ENCODE data around the gene PCDHGA5.

The PCDHGA5 gene

DNA sequence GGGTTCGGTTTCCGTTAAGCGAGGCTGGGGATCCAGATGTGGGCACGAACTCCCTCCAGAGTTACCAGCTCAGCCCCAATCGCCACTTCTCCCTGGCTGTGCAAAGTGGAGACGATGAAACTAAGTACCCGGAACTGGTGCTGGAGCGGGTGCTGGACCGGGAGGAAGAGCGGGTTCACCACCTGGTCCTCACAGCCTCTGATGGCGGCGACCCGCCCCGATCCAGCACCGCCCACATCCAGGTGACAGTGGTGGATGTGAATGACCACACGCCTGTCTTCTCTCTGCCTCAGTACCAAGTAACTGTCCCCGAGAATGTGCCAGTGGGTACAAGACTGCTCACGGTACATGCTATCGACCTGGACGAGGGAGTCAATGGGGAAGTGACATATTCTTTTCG is 19.4 kb downstream of the PCDHGA5 start:
- peak overlapping the region; percentile 71 for H3K4me3 ChIP-seq (ENCODE audit: low read length)
- no peak for DNase-seq (ENCODE audit: low read depth)
- TF ChIP-seq, protein P1, sequence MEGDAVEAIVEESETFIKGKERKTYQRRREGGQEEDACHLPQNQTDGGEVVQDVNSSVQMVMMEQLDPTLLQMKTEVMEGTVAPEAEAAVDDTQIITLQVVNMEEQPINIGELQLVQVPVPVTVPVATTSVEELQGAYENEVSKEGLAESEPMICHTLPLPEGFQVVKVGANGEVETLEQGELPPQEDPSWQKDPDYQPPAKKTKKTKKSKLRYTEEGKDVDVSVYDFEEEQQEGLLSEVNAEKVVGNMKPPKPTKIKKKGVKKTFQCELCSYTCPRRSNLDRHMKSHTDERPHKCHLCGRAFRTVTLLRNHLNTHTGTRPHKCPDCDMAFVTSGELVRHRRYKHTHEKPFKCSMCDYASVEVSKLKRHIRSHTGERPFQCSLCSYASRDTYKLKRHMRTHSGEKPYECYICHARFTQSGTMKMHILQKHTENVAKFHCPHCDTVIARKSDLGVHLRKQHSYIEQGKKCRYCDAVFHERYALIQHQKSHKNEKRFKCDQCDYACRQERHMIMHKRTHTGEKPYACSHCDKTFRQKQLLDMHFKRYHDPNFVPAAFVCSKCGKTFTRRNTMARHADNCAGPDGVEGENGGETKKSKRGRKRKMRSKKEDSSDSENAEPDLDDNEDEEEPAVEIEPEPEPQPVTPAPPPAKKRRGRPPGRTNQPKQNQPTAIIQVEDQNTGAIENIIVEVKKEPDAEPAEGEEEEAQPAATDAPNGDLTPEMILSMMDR (conservative IDR thresholded peaks at IDR 0.05; ENCODE audit: low read length), result no peak

DNA sequence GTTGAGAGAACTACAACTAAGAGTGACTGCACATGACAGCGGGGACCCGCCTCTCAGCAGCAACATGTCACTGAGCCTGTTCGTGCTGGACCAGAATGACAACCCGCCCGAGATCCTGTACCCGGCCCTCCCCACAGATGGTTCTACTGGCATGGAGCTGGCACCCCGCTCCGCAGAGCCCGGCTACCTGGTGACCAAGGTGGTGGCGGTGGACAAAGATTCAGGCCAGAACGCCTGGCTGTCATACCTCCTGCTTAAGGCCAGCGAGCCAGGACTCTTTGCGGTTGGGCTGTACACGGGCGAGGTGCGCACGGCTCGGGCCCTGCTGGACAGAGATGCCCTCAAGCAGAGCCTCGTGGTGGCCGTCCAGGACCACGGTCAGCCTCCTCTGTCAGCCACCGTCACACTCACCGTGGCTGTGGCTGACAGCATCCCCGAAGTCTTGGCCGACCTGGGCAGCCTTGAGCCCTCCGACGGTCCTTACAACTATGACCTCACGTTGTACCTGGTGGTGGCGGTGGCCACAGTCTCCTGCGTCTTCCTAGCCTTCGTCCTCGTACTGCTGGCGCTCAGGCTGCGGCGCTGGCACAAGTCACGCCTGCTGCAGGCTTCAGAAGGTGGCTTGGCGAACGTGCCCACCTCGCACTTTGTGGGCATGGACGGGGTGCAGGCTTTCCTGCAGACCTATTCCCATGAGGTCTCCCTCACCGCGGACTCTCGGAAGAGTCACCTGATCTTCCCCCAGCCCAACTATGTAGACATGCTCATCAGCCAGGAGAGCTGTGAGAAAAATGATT is 20.7 kb downstream of the PCDHGA5 start:
- H3K4me3 ChIP-seq (ENCODE audit: low read length), result no peak overlapping the region
- TF ChIP-seq, protein P1 (conservative IDR thresholded peaks at IDR 0.05; ENCODE audit: low read length), result no peak
- no peak for DNase-seq (ENCODE audit: low read depth)

DNA sequence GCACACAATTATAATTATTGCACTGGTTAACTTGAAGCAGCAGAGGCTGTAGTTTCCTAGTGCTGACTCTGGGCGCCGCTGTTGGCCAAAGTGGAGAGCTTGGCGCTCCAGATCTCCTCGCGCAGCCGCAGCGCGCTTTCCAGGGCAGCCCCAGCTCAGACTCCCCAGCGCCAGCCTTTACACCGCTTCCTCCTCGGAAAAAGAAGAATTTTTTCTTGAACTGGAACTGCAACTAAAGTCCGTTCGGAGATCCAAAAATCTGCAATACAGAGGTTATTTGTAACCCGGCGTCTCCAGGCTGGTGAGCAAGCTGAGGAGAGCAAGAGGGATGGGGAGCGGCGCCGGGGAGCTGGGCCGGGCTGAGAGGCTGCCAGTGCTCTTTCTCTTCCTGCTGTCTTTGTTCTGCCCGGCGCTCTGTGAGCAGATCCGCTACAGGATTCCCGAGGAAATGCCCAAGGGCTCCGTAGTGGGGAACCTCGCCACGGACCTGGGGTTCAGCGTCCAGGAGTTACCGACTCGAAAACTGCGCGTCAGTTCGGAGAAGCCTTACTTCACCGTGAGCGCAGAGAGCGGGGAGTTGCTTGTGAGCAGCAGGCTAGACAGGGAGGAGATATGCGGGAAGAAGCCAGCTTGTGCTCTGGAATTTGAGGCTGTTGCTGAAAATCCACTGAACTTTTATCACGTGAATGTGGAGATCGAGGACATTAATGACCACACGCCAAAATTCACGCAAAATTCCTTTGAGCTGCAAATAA is 23.8 kb downstream of the PCDHGA5 start, which contains the start of gene PCDHGB4:
PCDHGB4 (plus strand) TSS at position 142 of the 755 bp plus-strand sequence; CDS start at position 329, 187 bp downstream.
- TF ChIP-seq, protein P1 (conservative IDR thresholded peaks at IDR 0.05; ENCODE audit: low read length), result peak; percentile 64
- H3K4me3 ChIP-seq (ENCODE audit: low read length), result peak within 1 kb of the TSS; percentile 54
- DNase-seq (ENCODE audit: low read depth), result peak; percentile 54

DNA sequence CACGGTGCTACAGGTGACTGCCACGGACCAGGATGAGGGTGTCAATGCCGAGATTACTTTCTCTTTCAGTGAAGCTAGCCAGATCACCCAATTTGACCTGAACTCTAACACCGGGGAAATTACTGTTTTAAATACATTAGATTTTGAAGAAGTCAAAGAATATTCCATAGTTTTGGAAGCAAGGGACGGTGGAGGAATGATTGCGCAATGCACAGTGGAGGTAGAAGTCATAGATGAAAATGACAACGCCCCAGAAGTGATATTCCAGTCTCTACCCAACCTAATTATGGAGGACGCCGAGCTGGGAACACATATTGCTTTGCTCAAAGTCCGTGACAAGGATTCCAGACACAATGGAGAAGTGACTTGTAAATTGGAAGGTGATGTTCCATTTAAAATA is 24.7 kb downstream of the PCDHGA5 start:
- TF ChIP-seq, protein P1 (conservative IDR thresholded peaks at IDR 0.05; ENCODE audit: low read length), result no peak

DNA sequence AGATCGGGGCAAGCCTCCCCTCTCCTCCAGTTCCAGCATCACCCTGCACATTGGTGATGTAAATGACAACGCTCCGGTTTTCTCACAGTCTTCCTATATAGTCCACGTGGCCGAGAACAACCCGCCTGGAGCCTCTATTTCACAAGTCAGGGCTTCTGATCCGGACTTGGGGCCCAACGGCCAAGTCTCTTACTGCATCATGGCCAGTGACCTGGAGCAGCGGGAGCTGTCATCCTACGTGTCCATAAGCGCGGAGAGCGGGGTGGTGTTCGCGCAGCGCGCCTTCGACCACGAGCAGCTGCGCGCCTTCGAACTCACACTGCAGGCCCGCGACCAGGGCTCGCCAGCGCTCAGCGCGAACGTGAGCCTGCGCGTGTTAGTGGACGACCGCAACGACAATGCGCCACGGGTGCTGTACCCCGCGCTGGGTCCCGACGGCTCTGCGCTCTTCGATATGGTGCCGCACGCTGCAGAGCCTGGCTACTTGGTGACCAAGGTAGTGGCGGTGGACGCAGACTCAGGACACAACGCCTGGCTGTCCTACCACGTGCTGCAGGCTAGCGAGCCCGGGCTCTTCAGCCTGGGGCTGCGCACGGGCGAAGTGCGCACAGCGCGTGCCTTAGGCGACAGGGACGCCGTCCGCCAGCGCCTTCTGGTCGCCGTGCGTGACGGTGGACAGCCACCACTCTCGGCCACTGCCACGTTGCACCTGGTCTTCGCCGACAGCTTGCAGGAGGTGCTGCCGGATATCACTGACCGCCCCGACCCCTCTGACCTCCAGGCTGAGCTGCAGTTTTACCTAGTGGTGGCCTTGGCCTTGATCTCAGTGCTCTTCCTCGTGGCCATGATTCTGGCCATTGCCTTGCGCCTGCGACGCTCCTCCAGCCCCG is 25.4 kb downstream of the PCDHGA5 start:
- H3K4me3 ChIP-seq (ENCODE audit: low read length), result no peak overlapping the region
- TF ChIP-seq, protein P1 (conservative IDR thresholded peaks at IDR 0.05; ENCODE audit: low read length), result no peak

More for the DNA sequence above, 24.7 kb downstream of the PCDHGA5 start:
- DNase-seq (ENCODE audit: low read depth), result no peak
- no peak overlapping the region; the same call in 1 of the 2 replicates for H3K4me3 ChIP-seq (ENCODE audit: low read length)

DNA sequence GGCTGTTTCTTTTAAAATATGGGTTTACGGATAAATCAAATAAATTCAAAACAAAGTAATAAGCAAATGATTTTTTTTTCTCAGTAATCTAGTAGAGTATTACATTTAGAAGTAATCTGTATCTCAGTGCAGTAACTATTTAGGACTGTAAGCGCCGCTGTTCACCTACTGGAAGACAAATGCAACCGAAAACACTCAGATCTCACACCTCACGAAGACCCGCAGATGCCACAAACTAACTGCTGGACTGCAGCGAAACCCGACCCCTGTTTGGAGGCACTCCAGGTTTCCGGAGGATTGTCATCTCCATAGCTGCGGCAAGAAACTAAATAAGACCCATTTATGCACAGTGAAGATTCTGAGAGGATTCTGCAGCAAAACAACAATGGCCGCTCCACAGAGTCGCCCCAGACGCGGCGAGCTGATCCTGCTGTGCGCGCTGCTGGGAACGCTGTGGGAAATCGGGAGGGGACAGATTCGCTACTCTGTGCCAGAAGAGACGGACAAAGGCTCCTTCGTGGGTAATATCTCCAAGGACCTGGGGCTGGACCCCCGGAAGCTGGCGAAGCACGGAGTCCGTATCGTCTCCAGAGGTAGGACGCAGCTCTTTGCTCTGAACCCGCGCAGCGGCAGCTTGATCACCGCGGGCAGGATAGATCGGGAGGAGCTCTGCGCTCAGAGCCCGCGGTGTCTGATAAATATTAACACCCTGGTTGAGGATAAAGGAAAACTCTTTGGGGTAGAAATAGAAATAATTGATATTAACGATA is 28.7 kb downstream of the PCDHGA5 start, which contains the start of gene PCDHGA8:
PCDHGA8 (plus strand) TSS at position 205 of the 770 bp plus-strand sequence; CDS start at position 386, 181 bp downstream.
- TF ChIP-seq, protein P1 (conservative IDR thresholded peaks at IDR 0.05; ENCODE audit: low read length), result peak; percentile 22
- H3K4me3 ChIP-seq (ENCODE audit: low read length), result peak within 1 kb of the TSS; percentile 9; the same call in 1 of the 2 replicates
- DNase-seq (ENCODE audit: low read depth), result peak; percentile 41

More for the DNA sequence above, 25.4 kb downstream of the PCDHGA5 start:
- DNase-seq (ENCODE audit: low read depth), result no peak

Measured in AG10803 (cell line).